Head of caudate nucleus (tissue), 42 donors: Measurements from ENCODE around the gene GBP3.
"Not testable (repeated sequence)": the region's sequence is repeated elsewhere in the genome, so short reads cannot be mapped to it uniquely, and the experiment has no call there.

Experiments
- DNase-seq, 42 donors: peaks; one replicate each; pipeline versions ENCODE4 v3.0.0 to v3.0.0-alpha.2; 2020 to 2021; ENCODE audit warnings: mixed read lengths in 7 of 42
- intact Hi-C: fragments of 100-400 bp; cut with DNase I; formaldehyde crosslinking; loops from one replicate; pipeline ENCODE4 v1.15.0; 2022

Gene GBP3

GRCh38 chr1:89043940-89044339 lies 21.3 kb upstream of the GBP3 start:
- intact Hi-C loops, result no loop called here
- no peak for DNase-seq

DNA sequence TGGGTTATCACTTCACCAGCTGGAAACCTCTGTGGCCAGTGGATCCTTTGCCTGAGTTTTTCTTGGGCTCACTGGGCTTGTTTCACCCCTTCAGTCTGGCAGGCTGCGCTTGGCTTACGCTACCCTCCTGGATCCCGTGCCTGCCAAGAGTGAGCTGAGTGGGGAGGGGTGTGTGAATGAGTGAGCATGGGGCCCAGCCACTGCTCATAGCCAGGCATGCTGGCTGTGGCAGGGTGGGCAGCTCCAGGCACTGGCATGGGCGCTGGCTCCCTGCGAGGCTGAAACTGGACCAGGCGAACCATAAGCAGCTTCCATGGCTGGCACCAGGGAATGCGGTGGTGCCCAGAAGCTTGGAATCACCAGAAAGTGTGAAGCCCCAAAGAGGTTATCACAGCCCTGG lies 19.8 kb upstream of the GBP3 start:
- intact Hi-C loops, result no loop called here
- DNase-seq, result no peak

DNA sequence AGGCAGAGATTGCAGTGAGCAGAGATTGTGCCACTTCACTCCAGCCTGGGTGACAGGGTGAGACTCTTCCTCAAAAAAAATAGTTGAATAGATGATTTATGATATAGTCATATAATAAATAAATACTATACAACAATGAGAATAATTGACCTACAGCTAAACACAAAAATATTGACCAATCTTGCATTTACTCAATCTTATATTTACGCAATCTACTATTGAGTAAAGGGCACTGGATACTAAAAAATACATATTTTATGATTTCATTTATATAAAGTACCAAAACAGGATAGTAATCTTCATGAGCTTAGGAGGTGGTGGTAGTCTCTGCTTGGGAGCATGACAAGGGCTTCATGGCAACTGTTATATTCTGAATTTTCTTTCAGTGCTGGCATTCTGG lies 19.1 kb upstream of the GBP3 start:
- intact Hi-C loops, result no loop called here
- no peak for DNase-seq

- intact Hi-C loops, result no loop called here
- DNase-seq, result no peak
Observed at GRCh38 chr1:89041119-89041641, 18.5 kb upstream of the GBP3 start.

GRCh38 chr1:89040315-89040626 lies 17.6 kb upstream of the GBP3 start:
- intact Hi-C loops, result no loop called here
- no peak for DNase-seq

DNA sequence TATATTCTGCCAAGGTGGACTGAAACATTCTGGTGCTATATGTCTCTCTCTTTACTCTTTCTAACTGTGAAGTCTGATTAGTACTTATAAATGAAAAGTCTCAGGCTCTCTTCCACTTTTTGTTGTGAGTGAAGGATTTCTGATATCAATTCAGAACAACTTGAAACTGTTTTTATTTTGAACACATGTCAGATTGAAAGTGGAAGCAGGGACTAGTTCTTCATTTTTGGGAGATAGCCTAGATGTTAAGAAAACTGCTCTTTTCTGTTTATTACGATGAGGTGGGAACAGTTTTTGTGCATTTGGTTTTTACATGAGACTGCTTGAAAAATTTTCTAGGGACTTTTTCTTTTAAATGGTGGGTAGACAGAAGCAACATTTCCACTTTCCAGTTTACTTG lies 14.5 kb upstream of the GBP3 start:
- intact Hi-C loops, result no loop called here

DNA sequence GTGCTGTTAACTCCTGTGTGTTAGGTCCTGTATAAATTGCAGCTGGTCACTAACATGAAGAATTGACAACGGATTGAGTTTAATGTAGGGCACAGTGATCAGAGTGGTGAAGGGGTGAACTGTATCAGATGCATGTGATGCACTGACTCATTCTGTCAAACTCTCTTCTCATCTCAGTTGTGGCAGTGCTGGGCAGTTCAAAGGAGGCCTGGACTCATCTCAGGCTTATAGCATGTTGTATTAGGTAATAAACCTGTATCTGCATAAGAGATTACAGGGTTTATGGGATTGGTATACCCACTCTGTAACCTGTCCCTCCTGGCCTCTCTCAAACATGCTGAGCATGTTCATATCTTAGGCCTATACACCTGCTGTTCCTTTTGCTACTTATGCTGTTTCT lies 12.4 kb upstream of the GBP3 start:
- intact Hi-C loops, result no loop called here
- DNase-seq, result no peak

More for the DNA sequence above, 14.5 kb upstream of the GBP3 start:
- DNase-seq, result no peak

GRCh38 chr1:89034004-89034403 lies 11.3 kb upstream of the GBP3 start:
- intact Hi-C loops, DNase-seq: not testable (repeated sequence)

DNA sequence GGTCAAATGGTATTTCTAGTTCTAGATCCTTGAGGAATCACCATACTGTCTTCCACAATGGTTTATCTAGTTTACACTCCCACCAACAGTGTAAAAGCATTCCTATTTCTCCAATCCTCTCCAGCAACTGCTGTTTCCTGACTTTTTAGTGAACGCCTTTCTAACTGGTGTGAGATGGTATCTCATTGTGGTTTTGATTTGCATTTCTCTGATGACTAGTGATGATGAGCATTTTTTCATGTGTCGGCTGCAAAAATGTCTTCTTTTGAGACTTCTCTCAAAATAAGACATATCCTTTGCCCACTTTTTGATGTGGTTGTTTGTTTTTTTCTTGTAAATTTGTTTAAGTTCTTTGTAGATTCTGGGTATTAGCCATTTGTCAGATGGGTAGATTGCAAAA lies 6.4 kb upstream of the GBP3 start:
- intact Hi-C loops, DNase-seq: not testable (repeated sequence)

DNA sequence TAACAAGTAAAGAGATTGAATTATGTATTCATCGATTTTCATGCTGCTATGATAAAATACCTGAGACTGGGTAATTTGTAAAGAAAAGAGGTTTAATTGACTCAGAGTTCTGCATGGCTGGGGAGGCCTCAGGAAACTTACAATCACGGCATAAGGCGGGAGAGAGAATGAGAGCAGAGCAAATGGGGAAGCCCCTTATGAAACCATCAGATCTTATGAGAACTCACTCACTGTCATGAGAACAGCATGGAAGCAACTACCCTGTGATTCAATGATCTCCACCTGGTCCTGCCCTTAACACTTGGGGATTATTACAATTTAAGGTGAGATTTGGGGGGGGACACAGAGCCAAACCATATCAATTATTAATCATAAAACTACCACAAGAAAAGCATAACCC lies 3.3 kb upstream of the GBP3 start:
- no peak for DNase-seq
- intact Hi-C loops, result no loop called here

GRCh38 chr1:89023026-89023425 lies 360 bp upstream of the GBP3 start:
- DNase-seq, result no peak
- intact Hi-C loops, result no loop called here

GRCh38 chr1:89018318-89018717 lies 4.3 kb downstream of the GBP3 start:
- DNase-seq, intact Hi-C loops: not testable (repeated sequence)

DNA sequence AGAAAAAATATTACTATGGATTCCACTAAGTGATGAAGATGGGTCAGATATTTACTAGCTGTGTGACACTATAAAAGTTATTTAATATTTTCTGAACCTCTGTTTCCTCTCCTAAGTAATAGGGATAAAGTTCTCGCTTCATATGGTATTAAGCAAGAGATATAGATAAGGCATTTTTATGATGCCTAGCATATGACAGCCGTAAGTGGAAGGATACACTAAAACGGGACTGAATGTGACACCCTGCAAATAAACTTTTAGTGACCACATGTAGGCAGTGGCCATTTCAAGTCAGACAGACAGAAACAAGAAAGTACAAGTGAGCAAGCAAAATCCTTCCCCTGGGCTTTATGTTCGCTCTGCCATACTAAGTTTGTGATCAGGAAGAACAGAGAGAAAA lies 14.2 kb downstream of the GBP3 start:
- DNase-seq, result no peak
- intact Hi-C loops, result no loop called here

GRCh38 chr1:89005286-89006151 lies 17.1 kb downstream of the GBP3 start:
- peak in 28 of 42 donors; percentile 7 to 77 (median 48) for DNase-seq
- intact Hi-C loops, result no loop called here

- intact Hi-C loops, result not testable (repeated sequence)
Observed at GRCh38 chr1:89002176-89002575, 20.5 kb downstream of the GBP3 start.

GRCh38 chr1:89001510-89001909 lies 21.2 kb downstream of the GBP3 start:
- intact Hi-C loops, result no loop called here
- no peak for DNase-seq

More at GRCh38 chr1:89002176-89002575, 20.5 kb downstream of the GBP3 start:
- not testable (repeated sequence) for DNase-seq

GRCh38 chr1:88998716-88999115 lies 23.9 kb downstream of the GBP3 start:
- peak in 10 of 42 donors; percentile 8 to 75 (median 32) for DNase-seq
- intact Hi-C loops, result loop anchor here (2.0 to 5.0 kb wide), 2 partner anchors 360 to 454 kb away; no protein-coding TSS in a partner anchor

DNA sequence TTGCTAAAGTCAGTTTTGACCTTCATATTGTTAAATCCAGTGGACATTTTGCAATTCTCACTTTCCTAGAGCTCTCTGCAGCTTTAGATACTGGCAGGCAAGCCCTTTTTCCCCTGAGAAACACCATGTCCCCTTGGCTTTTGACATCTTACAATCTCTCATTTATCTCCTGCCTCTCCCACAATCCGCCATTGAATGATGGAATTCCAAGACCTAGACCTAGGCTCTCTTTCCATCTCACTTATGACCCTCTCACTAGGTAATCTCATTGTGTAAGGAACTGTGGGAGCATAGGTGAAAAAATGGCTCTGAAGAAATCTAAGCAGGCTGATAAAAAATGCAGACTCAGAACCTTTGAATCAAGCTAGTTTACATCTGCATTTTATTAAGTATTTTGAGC lies 32.2 kb downstream of the GBP3 start:
- DNase-seq, result no peak
- intact Hi-C loops, result no loop called here

GRCh38 chr1:88985692-88986091 lies 37.0 kb downstream of the GBP3 start:
- no peak for DNase-seq

GRCh38 chr1:88985032-88985431 lies 37.6 kb downstream of the GBP3 start:
- DNase-seq, result peak in 26 of 42 donors; percentile 1 to 81 (median 46)
- intact Hi-C loops, result no loop called here

More at GRCh38 chr1:88985692-88986091, 37.0 kb downstream of the GBP3 start:
- intact Hi-C loops, result no loop called here

DNA sequence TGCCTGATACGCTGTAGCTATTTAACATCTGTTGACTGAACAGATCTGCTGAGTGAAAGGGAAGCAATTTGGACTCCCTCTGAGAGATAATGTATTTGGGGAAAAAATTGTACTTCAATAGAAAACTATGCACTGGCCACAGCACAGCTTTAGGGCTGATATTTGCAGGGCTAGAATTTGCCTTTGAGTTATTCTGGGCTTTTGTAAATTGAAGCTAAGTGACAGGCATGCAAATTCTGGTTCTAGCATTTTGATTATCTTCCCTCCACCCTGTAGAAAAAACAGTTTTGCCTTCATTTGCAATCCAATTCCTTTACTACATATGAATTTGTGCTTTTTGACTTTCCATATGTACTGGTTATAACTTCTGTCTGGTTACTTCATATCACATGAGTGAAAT lies 38.1 kb downstream of the GBP3 start:
- no peak for DNase-seq
- intact Hi-C loops, result no loop called here
